ENCODE results near the gene SETBP1.

The SETBP1 gene

GRCh38 chr18:44773640-44774155 is 93.0 kb downstream of the SETBP1 start:
- Histone ChIP-seq H3K4me3 (ENCODE audit: low read depth, low read length) (no peak overlapping the region), H3K27ac (no peak overlapping the region), H3K36me3 (replicated peaks) (no peaks in the 10 kb centered on the region), H3K27me3 (replicated peaks) (no peaks in the 10 kb centered on the region)
- no peak for TF ChIP-seq CTCF (IDR thresholded peaks at IDR 0.05; ENCODE audit: low read depth, low read length, missing control alignments)
- in situ Hi-C loops (cut with HindIII; ENCODE audit: low pct_ligation_motif_present, low sequenced_read_pairs), result no loop called here
- DNase-seq, result no peak

GRCh38 chr18:44774191-44774590 is 93.5 kb downstream of the SETBP1 start:
- TF ChIP-seq CTCF (IDR thresholded peaks at IDR 0.05; ENCODE audit: low read depth, low read length, missing control alignments), result no peak
- Histone ChIP-seq H3K36me3 (replicated peaks) (no peaks in the 10 kb centered on the region), H3K4me3 (ENCODE audit: low read depth, low read length) (no peak overlapping the region), H3K27me3 (replicated peaks) (no peaks in the 10 kb centered on the region), H3K27ac (no peak overlapping the region)
- in situ Hi-C loops (cut with HindIII; ENCODE audit: low pct_ligation_motif_present, low sequenced_read_pairs), result no loop called here
- no peak for DNase-seq

GRCh38 chr18:44777457-44778192 is 96.9 kb downstream of the SETBP1 start:
- Histone ChIP-seq H3K4me3 (ENCODE audit: low read depth, low read length) (no peak overlapping the region), H3K27ac (no peak overlapping the region), H3K27me3 (replicated peaks) (no peaks in the 10 kb centered on the region), H3K36me3 (replicated peaks) (no peaks in the 10 kb centered on the region)
- no peak for DNase-seq
- no peak for TF ChIP-seq CTCF (IDR thresholded peaks at IDR 0.05; ENCODE audit: low read depth, low read length, missing control alignments)
- in situ Hi-C loops (cut with HindIII; ENCODE audit: low pct_ligation_motif_present, low sequenced_read_pairs), result no loop called here

GRCh38 chr18:44778788-44779187 is 98.1 kb downstream of the SETBP1 start:
- in situ Hi-C loops (cut with HindIII; ENCODE audit: low pct_ligation_motif_present, low sequenced_read_pairs), result no loop called here
- no peak for TF ChIP-seq CTCF (IDR thresholded peaks at IDR 0.05; ENCODE audit: low read depth, low read length, missing control alignments)
- DNase-seq, result no peak
- Histone ChIP-seq H3K4me3 (ENCODE audit: low read depth, low read length) (no peak overlapping the region), H3K27me3 (replicated peaks) (no peaks in the 10 kb centered on the region), H3K36me3 (replicated peaks) (no peaks in the 10 kb centered on the region), H3K27ac (no peak overlapping the region)

GRCh38 chr18:44779753-44780292 is 99.1 kb downstream of the SETBP1 start:
- no peaks in the 10 kb centered on the region for H3K27me3 ChIP-seq (replicated peaks)
- H3K4me3 ChIP-seq (ENCODE audit: low read depth, low read length), result no peak overlapping the region
- no peak for TF ChIP-seq CTCF (IDR thresholded peaks at IDR 0.05; ENCODE audit: low read depth, low read length, missing control alignments)
- no peak overlapping the region for H3K27ac ChIP-seq
- no peaks in the 10 kb centered on the region for H3K36me3 ChIP-seq (replicated peaks)
- no peak for DNase-seq
- in situ Hi-C loops (cut with HindIII; ENCODE audit: low pct_ligation_motif_present, low sequenced_read_pairs), result no loop called here
